SK-N-MC (cell line): ENCODE data around the gene LYSMD4.

Experiments
- EZH2 ChIP-seq: fragments of 200-600 bp; sonication (generic); IDR thresholded peaks from one replicate; pipeline ENCODE4 v1.6.1; 2017; ENCODE audit warnings: antibody characterized with exemption
- FOXP2 ChIP-seq: optimal IDR thresholded peaks from 2 replicates; pipeline ENCODE3; 2011; ENCODE audit warnings: mild to moderate bottlenecking, moderate library complexity; ENCODE audit not compliant: insufficient read depth; ENCODE audit errors: extremely low read length, control extremely low read depth

GRCh38 chr15:99702895-99703602, 30.2 kb downstream of the LYSMD4 start:
- TF ChIP-seq EZH2: no peak
- no peak for TF ChIP-seq FOXP2
